OCI-LY1 (cell line): Measurements from ENCODE around the gene KRTAP3-2.

Source experiments
- H2AFZ ChIP-seq: fragments of 200-600 bp; sonication (generic), shearing (Covaris generic); 2 replicates; pipeline ENCODE4 v1.6.0; 2014; ENCODE audit warnings: antibody characterized with exemption, mild to moderate bottlenecking, low read length
- H3F3A ChIP-seq: fragments of 200-600 bp; sonication (generic), shearing (Covaris generic); 2 replicates; pipeline ENCODE4 v1.6.0; 2014; ENCODE audit warnings: mild to moderate bottlenecking, antibody characterized with exemption, low read length, moderate library complexity; ENCODE audit not compliant: insufficient read depth
- H3K27ac ChIP-seq: fragments of 200-600 bp; sonication (generic); 2 replicates; pipeline ENCODE4 v1.5.1; 2014; ENCODE audit warnings: low read length, mixed run types, mild to moderate bottlenecking, low read depth; ENCODE audit not compliant: poor library complexity, severe bottlenecking
- H3K27me3 ChIP-seq: fragments of 200-600 bp; sonication (generic); 2 replicates; pipeline ENCODE4 v1.6.0; 2014; ENCODE audit warnings: antibody characterized with exemption, mild to moderate bottlenecking, low read length, moderate library complexity; ENCODE audit not compliant: insufficient read depth
- H3K36me3 ChIP-seq: fragments of 200-600 bp; sonication (generic); 2 replicates; pipeline ENCODE4 v1.6.1; 2014; ENCODE audit warnings: mild to moderate bottlenecking, antibody characterized with exemption, low read length, moderate library complexity, mixed read lengths; ENCODE audit not compliant: insufficient read depth
- H3K4me1 ChIP-seq: fragments of 200-600 bp; sonication (generic); 2 replicates; pipeline ENCODE4 v1.5.1; 2014; ENCODE audit warnings: mild to moderate bottlenecking, low read length, moderate library complexity; ENCODE audit not compliant: insufficient read depth, severe bottlenecking
- H3K4me2 ChIP-seq: fragments of 200-600 bp; sonication (generic), shearing (Covaris generic); 2 replicates; pipeline ENCODE4 v1.6.1; 2014; ENCODE audit warnings: low read length
- H3K4me3 ChIP-seq: fragments of 200-600 bp; sonication (generic); 2 replicates; pipeline ENCODE4 v1.5.1; 2014; ENCODE audit warnings: low read length, low read depth, mild to moderate bottlenecking, mixed read lengths; ENCODE audit not compliant: poor library complexity, severe bottlenecking
- H3K79me2 ChIP-seq: fragments of 200-600 bp; shearing (Covaris generic); 2 replicates; pipeline ENCODE4 v1.6.1; 2016; ENCODE audit warnings: mixed run types, low read length, mixed read lengths; ENCODE audit not compliant: insufficient read depth
- H3K9ac ChIP-seq: fragments of 200-600 bp; sonication (generic), shearing (Covaris generic); 2 replicates; pipeline ENCODE4 v1.6.1; 2014; ENCODE audit warnings: mild to moderate bottlenecking, low read length, mixed read lengths
- H3K9me2 ChIP-seq: fragments of 200-600 bp; sonication (generic), shearing (Covaris generic); 2 replicates; pipeline ENCODE4 v1.6.1; 2014; ENCODE audit warnings: low read depth, mild to moderate bottlenecking, low read length, mixed read lengths
- H3K9me3 ChIP-seq: fragments of 200-600 bp; shearing (Covaris generic); 2 replicates; pipeline ENCODE4 v1.6.1; 2014; ENCODE audit warnings: low read length, mixed read lengths
- H4K20me1 ChIP-seq: fragments of 200-600 bp; sonication (generic), shearing (Covaris generic); 2 replicates; pipeline ENCODE4 v1.6.0; 2016; ENCODE audit warnings: mild to moderate bottlenecking, low read length; ENCODE audit not compliant: insufficient read depth
- CTCF ChIP-seq: fragments of 200-600 bp; sonication (generic), shearing (Covaris generic); IDR thresholded peaks from 2 replicates; pipeline ENCODE4 v1.5.1; 2017; ENCODE audit warnings: mild to moderate bottlenecking, antibody characterized with exemption, low read length, moderate library complexity, mixed read lengths
- EZH2 ChIP-seq: fragments of 200-600 bp; sonication (generic), shearing (Covaris generic); IDR thresholded peaks from 2 replicates; pipeline ENCODE4 v1.8.0; 2017; ENCODE audit warnings: borderline replicate concordance, mixed run types, mild to moderate bottlenecking, antibody characterized with exemption, low read length, moderate library complexity, mixed read lengths

KRTAP3-2 gene

GRCh38 chr17:40995116-40995515, 4.6 kb downstream of the KRTAP3-2 start:
- Histone ChIP-seq H3K79me2 (no peaks in the 10 kb centered on the region), H3K4me3 (no peak overlapping the region), H2AFZ (no peak overlapping the region), H3K36me3 (no peaks in the 10 kb centered on the region), H3K9ac (no peak overlapping the region), H3K4me1 (no peaks in the 10 kb centered on the region), H3K27me3 (no peaks in the 10 kb centered on the region), H3K9me2 (no peaks in the 10 kb centered on the region), H3F3A (no peaks in the 10 kb centered on the region), H3K9me3 (no peaks in the 10 kb centered on the region), H4K20me1 (no peaks in the 10 kb centered on the region), H3K27ac (no peak overlapping the region), H3K4me2 (no peak overlapping the region)
- TF ChIP-seq CTCF (no peak), EZH2 (no peak)

GRCh38 chr17:40993839-40994238, 5.9 kb downstream of the KRTAP3-2 start, which contains the start of gene KRTAP3-3:
KRTAP3-3 (minus strand) TSS chr17:40994164; CDS start chr17:40994097, 67 bp downstream.
- H3K9ac ChIP-seq: no peak within 1 kb of the TSS
- no peaks in the 10 kb centered on the region for H3K9me2 ChIP-seq
- no peak within 1 kb of the TSS for H3K4me2 ChIP-seq
- no peak within 1 kb of the TSS for H2AFZ ChIP-seq
- no peaks in the 10 kb centered on the region for H3K9me3 ChIP-seq
- no peaks in the 10 kb centered on the region for H3K36me3 ChIP-seq
- no peaks in the 10 kb centered on the region for H3K4me1 ChIP-seq
- no peak within 1 kb of the TSS for H3K4me3 ChIP-seq
- H3F3A ChIP-seq: no peaks in the 10 kb centered on the region
- H3K27me3 ChIP-seq: no peaks in the 10 kb centered on the region
- no peak within 1 kb of the TSS for H3K27ac ChIP-seq
- H4K20me1 ChIP-seq: no peaks in the 10 kb centered on the region
- no peaks in the 10 kb centered on the region for H3K79me2 ChIP-seq
- TF ChIP-seq CTCF: no peak

- Histone ChIP-seq H3K4me1 (no peaks in the 10 kb centered on the region), H3K4me2 (no peak overlapping the region), H3K9ac (no peak overlapping the region), H3K4me3 (no peak overlapping the region), H3F3A (no peaks in the 10 kb centered on the region), H2AFZ (no peak overlapping the region), H3K79me2 (no peaks in the 10 kb centered on the region), H3K9me3 (no peaks in the 10 kb centered on the region), H4K20me1 (no peaks in the 10 kb centered on the region), H3K27me3 (no peaks in the 10 kb centered on the region), H3K36me3 (no peaks in the 10 kb centered on the region), H3K9me2 (no peaks in the 10 kb centered on the region), H3K27ac (no peak overlapping the region)
- TF ChIP-seq CTCF (no peak), EZH2 (no peak)
Observed at GRCh38 chr17:40993084-40993483, 6.6 kb downstream of the KRTAP3-2 start.
